Heart left ventricle (tissue), 16 donors: ENCODE measurements around the gene TUBB. TPM values are rescaled to one million over a fixed set of nuclear protein-coding genes. Genes with fewer than 3 reads are reported as not detected.

Source experiments
- ATAC-seq, 4 donors: fragments of 200-7000 bp; cut with Tn5 transposase; one replicate each; pipeline ENCODE4 v1.9.1; 2020 to 2022; ENCODE audit warnings: moderate library complexity in 4 of 4, mild to moderate bottlenecking in 3 of 4, moderate number of reproducible peaks in 1 of 4
- DNase-seq, 5 donors: peaks; one replicate each; pipeline ENCODE4 v3.0.0-alpha.2; 2020
- H3K27ac ChIP-seq, 12 donors: fragments of 200-600 bp; sonication (generic) in 4 of 12; one replicate each; pipeline versions ENCODE4 v1.5.0 to v1.8.0; 2016 to 2022; ENCODE audit warnings: mild to moderate bottlenecking in 2 of 12
- H3K27me3 ChIP-seq, 9 donors: fragments of 200-600 bp; sonication (generic) in 2 of 9; one replicate each; pipeline versions ENCODE4 v1.5.1 to v1.8.0; 2016 to 2022; ENCODE audit warnings: mild to moderate bottlenecking in 3 of 9
- H3K36me3 ChIP-seq, 9 donors: fragments of 200-600 bp; sonication (generic) in 2 of 9; one replicate each; pipeline versions ENCODE4 v1.5.0 to v1.8.0; 2018 to 2022; ENCODE audit warnings: mild to moderate bottlenecking in 2 of 9
- H3K4me1 ChIP-seq, 12 donors: fragments of 200-600 bp; sonication (generic) in 4 of 12; one replicate each; pipeline versions ENCODE4 v1.5.0 to v1.8.0; 2016 to 2022; ENCODE audit warnings: mild to moderate bottlenecking in 3 of 12
- H3K4me3 ChIP-seq, 12 donors: fragments of 200-600 bp; sonication (generic) in 4 of 12; one replicate each; pipeline versions ENCODE4 v1.5.0 to v1.8.0; 2017 to 2022; ENCODE audit warnings: mild to moderate bottlenecking in 9 of 12, moderate library complexity in 4 of 12
- H3K9me3 ChIP-seq, 12 donors: fragments of 200-600 bp; sonication (generic) in 4 of 12; one replicate each; pipeline versions ENCODE4 v1.5.0 to v1.8.0; 2016 to 2022; ENCODE audit warnings: mild to moderate bottlenecking in 1 of 12
- POLR2A ChIP-seq, 2 donors: fragments of 450-650 bp; IDR thresholded peaks; one replicate each; pipeline ENCODE4 v1.6.1; 2017; ENCODE audit warnings: antibody characterized with exemption in 2 of 2, mild to moderate bottlenecking in 2 of 2, moderate library complexity in 2 of 2
- WGBS, 4 donors: extraction: QIAGEN DNeasy Blood & Tissue Kit in 2 of 4; methylation state at CpG; one replicate each; pipeline versions ENCODE4 v1.1.5 to v1.1.7; 2013 to 2018; 5-methylcytosine and 5-hydroxymethylcytosine counted together
- intact Hi-C, 10 donors: fragments of 100-400 bp; cut with DNase I; formaldehyde crosslinking; loops; one replicate each; pipeline versions ENCODE4 v1.11.1 to v1.14.2; 2022
- polyA plus RNA-seq, 2 donors: library from polyadenylated mRNA; stranded (reverse); fragments of 200-250 nt; gene quantifications; one replicate each; pipeline ENCODE4 v1.2.3, GENCODE V29; 2013
- total RNA-seq, 9 donors: library from RNA; depleted of rRNA in 2 of 9; stranded (reverse); fragments of >200 nt in 2 of 9; fragmentation: NEBNext Ultra II Directional in 3 of 9; extraction: Animal tissue kit (Norgen Biotek cat#: 25700) in 3 of 9; gene quantifications; one replicate each; pipeline versions ENCODE4 v1.1.0 to v1.2.4, GENCODE V29; 2016 to 2023
- TF ChIP-seq, protein P1 (sequence below), 12 donors: fragments of 200-600 bp; sonication (generic) in 4 of 12; IDR thresholded peaks; one replicate each; pipeline versions ENCODE4 v1.5.0 to v1.8.0; 2018 to 2022; ENCODE audit warnings: antibody characterized with exemption in 12 of 12, mild to moderate bottlenecking in 5 of 12
- donor health status: ischemic (EF 13 %, LVEDD 7.1; RV severe dilation, severe dysfunction).
- donor health status: healthy with polysubstance abuse.
- donor health status: DM: no; HTN: yes; CAD: no.
- donor health status: DM: no; HTN: no; CAD: no.
- donor health status: ischemic (EF 25% LVEDD 6.9; RV normal size, moderate dysfunction).
- donor health status: ischemic (EF 25% LVEDD 5.7; RV mildly dilated, moderate dysfunction).
- donor health status: healthy.
- donor health status: DM: yes; HTN: yes; CAD: no.
- donor health status: ischemic (EF 35%, LVEDD 5.7; RV mildly dilated, moderate dysfunction).
- donor health status: nonischemic (EF 11% LVEDD 7.7; RV severe dilation, severe dysfunction).
- donor health status: DM: yes; HTN: yes; CAD: no.
- donor health status: PGD.
- donor health status: ischemic (EF 29% LVEDD 5.4; RV normal size, mild dysfunction).
- donor health status: nonischemic (EF 23%, LVEDD 6.1; RV moderate dilation, normal function).

Gene TUBB
- total and polyA plus RNA-seq, 11 donors: 183 to 497 (median 238) TPM

- DNase-seq: peak in 4 of 5 donors; percentile 32 to 87 (median 52)
Measured at GRCh38 chr6:30769088-30769852, 49.1 kb downstream of the TUBB start.

GRCh38 chr6:30769853-30770524 is 49.8 kb downstream of the TUBB start:
- ATAC-seq (no peak), DNase-seq (no peak)
- Histone ChIP-seq H3K27ac (peak overlapping the region in 9 of 12 donors; percentile 25 to 79 (median 62)), H3K27me3 (no peaks in the 10 kb centered on the region), H3K4me1 (peaks cover 4 to 51% (median 23%) of the 10 kb centered on the region in 12 donors), H3K9me3 (no peaks in the 10 kb centered on the region), H3K36me3 (no peaks in the 10 kb centered on the region), H3K4me3 (no peak overlapping the region)
- TF ChIP-seq, protein P1, sequence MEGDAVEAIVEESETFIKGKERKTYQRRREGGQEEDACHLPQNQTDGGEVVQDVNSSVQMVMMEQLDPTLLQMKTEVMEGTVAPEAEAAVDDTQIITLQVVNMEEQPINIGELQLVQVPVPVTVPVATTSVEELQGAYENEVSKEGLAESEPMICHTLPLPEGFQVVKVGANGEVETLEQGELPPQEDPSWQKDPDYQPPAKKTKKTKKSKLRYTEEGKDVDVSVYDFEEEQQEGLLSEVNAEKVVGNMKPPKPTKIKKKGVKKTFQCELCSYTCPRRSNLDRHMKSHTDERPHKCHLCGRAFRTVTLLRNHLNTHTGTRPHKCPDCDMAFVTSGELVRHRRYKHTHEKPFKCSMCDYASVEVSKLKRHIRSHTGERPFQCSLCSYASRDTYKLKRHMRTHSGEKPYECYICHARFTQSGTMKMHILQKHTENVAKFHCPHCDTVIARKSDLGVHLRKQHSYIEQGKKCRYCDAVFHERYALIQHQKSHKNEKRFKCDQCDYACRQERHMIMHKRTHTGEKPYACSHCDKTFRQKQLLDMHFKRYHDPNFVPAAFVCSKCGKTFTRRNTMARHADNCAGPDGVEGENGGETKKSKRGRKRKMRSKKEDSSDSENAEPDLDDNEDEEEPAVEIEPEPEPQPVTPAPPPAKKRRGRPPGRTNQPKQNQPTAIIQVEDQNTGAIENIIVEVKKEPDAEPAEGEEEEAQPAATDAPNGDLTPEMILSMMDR (IDR thresholded peaks at IDR 0.05): no peak
- TF ChIP-seq POLR2A (IDR thresholded peaks at IDR 0.05): no peak
- 61 to 77% (median 71%) methylated on average over 5 of the region's 5 CpGs for WGBS, 4 donors
- intact Hi-C loops: no loop called here

More at GRCh38 chr6:30769088-30769852, 49.1 kb downstream of the TUBB start:
- intact Hi-C loops: no loop called here
- no peaks in the 10 kb centered on the region for H3K9me3 ChIP-seq
- H3K4me3 ChIP-seq: peak overlapping the region in 1 of 12 donors; percentile 2
- TF ChIP-seq POLR2A (IDR thresholded peaks at IDR 0.05): no peak
- TF ChIP-seq, protein P1 (IDR thresholded peaks at IDR 0.05): no peak
- WGBS, 4 donors: 24 to 47% (median 38%) methylated on average over 16 of the region's 16 CpGs
- peak in 3 of 4 donors; percentile 88 to 93 (median 90) for ATAC-seq
- H3K36me3 ChIP-seq: no peaks in the 10 kb centered on the region
- no peaks in the 10 kb centered on the region for H3K27me3 ChIP-seq
- peaks cover 4 to 53% (median 28%) of the 10 kb centered on the region in 12 donors for H3K4me1 ChIP-seq
- H3K27ac ChIP-seq: peak overlapping the region in 10 of 12 donors; percentile 19 to 79 (median 58)

- TF ChIP-seq, protein P1 (IDR thresholded peaks at IDR 0.05): no peak
- TF ChIP-seq POLR2A (IDR thresholded peaks at IDR 0.05): no peak
- DNase-seq: no peak
- intact Hi-C loops: no loop called here
- no peaks in the 10 kb centered on the region for H3K36me3 ChIP-seq
- H3K27me3 ChIP-seq: no peaks in the 10 kb centered on the region
- H3K9me3 ChIP-seq: no peaks in the 10 kb centered on the region
- H3K4me1 ChIP-seq: peaks cover 4 to 51% (median 23%) of the 10 kb centered on the region in 12 donors
- peak overlapping the region in 3 of 12 donors; percentile 62 to 79 (median 75) for H3K27ac ChIP-seq
- no peak for ATAC-seq
- WGBS, 4 donors: 81 to 91% (median 85%) methylated on average over 3 of the region's 3 CpGs
- H3K4me3 ChIP-seq: no peak overlapping the region
Measured at GRCh38 chr6:30770592-30770991, 50.4 kb downstream of the TUBB start.

- no peaks in the 10 kb centered on the region for H3K27me3 ChIP-seq
- peak overlapping the region in 9 of 12 donors; percentile 5 to 83 (median 55) for H3K27ac ChIP-seq
- H3K36me3 ChIP-seq: no peaks in the 10 kb centered on the region
- DNase-seq: peak in 4 of 5 donors; percentile 40 to 74 (median 60)
- no peak overlapping the region for H3K4me3 ChIP-seq
- peaks cover 0 to 55% (median 22%) of the 10 kb centered on the region in 12 donors for H3K4me1 ChIP-seq
- TF ChIP-seq, protein P1 (IDR thresholded peaks at IDR 0.05): no peak
- no peak for TF ChIP-seq POLR2A (IDR thresholded peaks at IDR 0.05)
- no peaks in the 10 kb centered on the region for H3K9me3 ChIP-seq
- peak; percentile 59 to 83 (median 80) for ATAC-seq
- 53 to 70% (median 65%) methylated on average over 8 of the region's 8 CpGs for WGBS, 4 donors
- intact Hi-C loops: loop anchor here in 2 of 10 donors (5.0 kb wide), 1 partner anchor 32 kb away; the partner anchor contains the start of genes FLOT1 (in 2 of the 2) and IER3 (in 2 of the 2)
Measured at GRCh38 chr6:30774701-30775100, 54.5 kb downstream of the TUBB start.
